H9 (cell line): Measurements from ENCODE around the gene PGBD5. TPM values are rescaled to one million over a fixed set of nuclear protein-coding genes. Genes with fewer than 3 reads are reported as not detected.

Source experiments
- DNase-seq: peaks from one replicate; pipeline ENCODE4 v3.0.0-alpha.2; 2017
- H2AFZ ChIP-seq: one replicate; pipeline ENCODE4 v1.6.1; 2013; ENCODE audit warnings: mild to moderate bottlenecking, low read length, control low read depth, moderate library complexity
- H2AK5ac ChIP-seq: 2 replicates; pipeline ENCODE4 v1.6.1; 2013; ENCODE audit warnings: low read length, control low read depth, mixed read lengths; ENCODE audit not compliant: insufficient read length
- H2BK120ac ChIP-seq: one replicate; pipeline ENCODE4 v1.6.1; 2013; ENCODE audit warnings: low read depth, mild to moderate bottlenecking, low read length, control low read depth, inconsistent platforms; ENCODE audit not compliant: poor library complexity, severe bottlenecking
- H2BK12ac ChIP-seq: 2 replicates; pipeline ENCODE4 v1.6.1; 2013; ENCODE audit warnings: low read length, control low read depth, mixed read lengths, low read depth; ENCODE audit not compliant: insufficient read length
- H2BK15ac ChIP-seq: 2 replicates; pipeline ENCODE4 v1.6.1; 2013; ENCODE audit warnings: low read depth, low read length, control low read depth
- H2BK20ac ChIP-seq: one replicate; pipeline ENCODE4 v1.6.1; 2013; ENCODE audit warnings: low read depth, mild to moderate bottlenecking, low read length, control low read depth, inconsistent platforms; ENCODE audit not compliant: poor library complexity, severe bottlenecking
- H2BK5ac ChIP-seq: 2 replicates; pipeline ENCODE4 v1.6.1; 2013; ENCODE audit warnings: low read length, control low read depth, mixed read lengths; ENCODE audit not compliant: insufficient read length
- H3K14ac ChIP-seq: 2 replicates; pipeline ENCODE4 v1.6.1; 2013; ENCODE audit warnings: low read length, control low read depth; ENCODE audit not compliant: insufficient read depth
- H3K18ac ChIP-seq: 2 replicates; pipeline ENCODE4 v1.6.1; 2013; ENCODE audit warnings: low read depth, mild to moderate bottlenecking, mixed read lengths, low read length, control low read depth; ENCODE audit not compliant: insufficient read length
- H3K23ac ChIP-seq: 2 replicates; pipeline ENCODE4 v1.6.1; 2013; ENCODE audit warnings: low read length, control low read depth, mixed read lengths, low read depth; ENCODE audit not compliant: insufficient read length
- H3K23me2 ChIP-seq: 2 replicates; pipeline ENCODE4 v1.6.1; 2013; ENCODE audit warnings: low read depth, mild to moderate bottlenecking, mixed read lengths, low read length, control low read depth; ENCODE audit not compliant: insufficient read length, poor library complexity, severe bottlenecking
- H3K27ac ChIP-seq: 2 replicates; pipeline ENCODE4 v1.5.1; 2013; ENCODE audit warnings: low read length, control low read depth, mixed read lengths, low read depth; ENCODE audit not compliant: insufficient read length
- H3K27me3 ChIP-seq: 2 replicates; pipeline ENCODE4 v1.6.1; 2013; ENCODE audit warnings: low read length, control low read depth, inconsistent platforms; ENCODE audit not compliant: insufficient read depth
- H3K4ac ChIP-seq: 2 replicates; pipeline ENCODE4 v1.6.1; 2013; ENCODE audit warnings: low read depth, mild to moderate bottlenecking, control low read depth, inconsistent platforms, low read length, moderate library complexity
- H3K4me1 ChIP-seq: 2 replicates; pipeline ENCODE4 v1.6.1; 2013; ENCODE audit warnings: low read length, control low read depth, inconsistent platforms; ENCODE audit not compliant: insufficient read depth
- H3K4me2 ChIP-seq: 2 replicates; pipeline ENCODE4 v1.6.1; 2013; ENCODE audit warnings: low read length, control low read depth, mixed read lengths; ENCODE audit not compliant: insufficient read length, insufficient read depth
- H3K56ac ChIP-seq: 2 replicates; pipeline ENCODE4 v1.6.1; 2013; ENCODE audit warnings: low read depth, mild to moderate bottlenecking, mixed read lengths, low read length, control low read depth; ENCODE audit not compliant: insufficient read length
- H3K79me1 ChIP-seq: 2 replicates; pipeline ENCODE4 v1.6.1; 2013; ENCODE audit warnings: low read depth, mild to moderate bottlenecking, moderate library complexity, low read length, control low read depth, inconsistent platforms; ENCODE audit not compliant: insufficient read depth, poor library complexity, severe bottlenecking
- H3K79me2 ChIP-seq: 2 replicates; pipeline ENCODE4 v1.6.1; 2013; ENCODE audit warnings: low read length, control low read depth, inconsistent platforms; ENCODE audit not compliant: insufficient read depth
- H3K9ac ChIP-seq: 2 replicates; pipeline ENCODE4 v1.6.1; 2013; ENCODE audit warnings: low read length, control low read depth, mixed read lengths; ENCODE audit not compliant: insufficient read length; ENCODE audit errors: extremely low read depth
- H3K9me3 ChIP-seq: one replicate; pipeline ENCODE4 v1.6.1; 2013; ENCODE audit warnings: low read depth, low read length, inconsistent platforms; ENCODE audit not compliant: control insufficient read depth
- H3T11ph ChIP-seq: one replicate; pipeline ENCODE4 v1.6.1; 2013; ENCODE audit warnings: mild to moderate bottlenecking, low read length, control low read depth, inconsistent platforms
- H4K20me1 ChIP-seq: one replicate; pipeline ENCODE4 v1.6.1; 2013; ENCODE audit not compliant: control insufficient read depth, insufficient read length, insufficient read depth
- H4K5ac ChIP-seq: 2 replicates; pipeline ENCODE4 v1.6.1; 2013; ENCODE audit warnings: low read depth, mild to moderate bottlenecking, mixed read lengths, low read length, control low read depth; ENCODE audit not compliant: insufficient read length
- H4K8ac ChIP-seq: replicated peaks from 2 replicates; pipeline ENCODE4 v1.6.1; 2013; ENCODE audit warnings: low read length, control low read depth, mixed read lengths, low read depth; ENCODE audit not compliant: insufficient read length
- H4K91ac ChIP-seq: 2 replicates; pipeline ENCODE4 v1.6.1; 2013; ENCODE audit warnings: low read depth, mild to moderate bottlenecking, moderate library complexity, mixed read lengths, low read length, control low read depth; ENCODE audit not compliant: insufficient read length
- H3K27ac Mint-ChIP-seq, 3 experiments: 2 replicates in 2 of 3; 3 replicates in 1 of 3; pipeline ENCODE4 v1.8.0; 2020 to 2021; ENCODE audit warnings: mixed read lengths in 3 of 3, mild to moderate bottlenecking in 1 of 3, moderate library complexity in 1 of 3
- H3K27me3 Mint-ChIP-seq: 2 replicates; pipeline ENCODE4 v1.8.0; 2021; ENCODE audit warnings: low read depth, mild to moderate bottlenecking, moderate library complexity, mixed read lengths
- H3K36me3 Mint-ChIP-seq, 3 experiments: 2 replicates in 2 of 3; 3 replicates in 1 of 3; pipeline ENCODE4 v1.8.0; 2020 to 2021; ENCODE audit warnings: low read depth in 3 of 3, mixed read lengths in 3 of 3; ENCODE audit not compliant: insufficient read depth in 1 of 3
- H3K4me1 Mint-ChIP-seq, 2 experiments: 2 replicates each; pipeline ENCODE4 v1.8.0; 2020; ENCODE audit warnings: mixed read lengths in 2 of 2
- H3K4me3 Mint-ChIP-seq, 2 experiments: 2 replicates in 1 of 2; 3 replicates in 1 of 2; pipeline ENCODE4 v1.8.0; 2020 to 2021; ENCODE audit warnings: mild to moderate bottlenecking in 2 of 2, mixed read lengths in 2 of 2, moderate library complexity in 1 of 2
- H3K9me3 Mint-ChIP-seq, 2 experiments: 2 replicates in 1 of 2; 3 replicates in 1 of 2; pipeline ENCODE4 v1.8.0; 2020; ENCODE audit warnings: mild to moderate bottlenecking in 2 of 2, mixed read lengths in 2 of 2, moderate library complexity in 1 of 2
- CTCF ChIP-seq: fragments of 200-600 bp; sonication (generic); conservative IDR thresholded peaks from 3 replicates; pipeline ENCODE4 v1.8.0; 2021; ENCODE audit warnings: antibody characterized with exemption, mild to moderate bottlenecking
- WGBS: extraction: QIAGEN DNeasy Blood & Tissue Kit; methylation state at CpG from one replicate; pipeline ENCODE4 v1.1.7; 2013; ENCODE audit warnings: missing lambda C conversion rate, low lambda C conversion rate, mixed read lengths; ENCODE audit not compliant: insufficient read length; ENCODE audit errors: extremely low coverage; 5-methylcytosine and 5-hydroxymethylcytosine counted together
- total RNA-seq: library from RNA; stranded (reverse); gene quantifications from 2 replicates; pipeline ENCODE4 v1.2.1, GENCODE V29; 2021

Gene PGBD5
- total RNA-seq, 1 experiment from 2014 or later: 19.1 TPM

- H3K79me1 ChIP-seq: no peaks in the 10 kb centered on the region
- H3K4me2 ChIP-seq: no peak overlapping the region
- no peak overlapping the region for H3K23ac ChIP-seq
- Mint-ChIP-seq H3K4me1 (peaks cover 0 to 3% of the 10 kb centered on the region in 2 experiments; a peak in 1 of 4 replicates), H3K27ac (no peak overlapping the region; a peak in 1 of 7 replicates), H3K9me3 (no peaks in the 10 kb centered on the region), H3K36me3 (peaks cover 15 to 41% (median 22%) of the 10 kb centered on the region in 3 experiments; a peak in 6 of 7 replicates), H3K4me3 (no peak overlapping the region), H3K27me3 (no peaks in the 10 kb centered on the region)
- H3K9ac ChIP-seq: no peak overlapping the region
- H3K27me3 ChIP-seq: no peaks in the 10 kb centered on the region
- H4K20me1 ChIP-seq: no peaks in the 10 kb centered on the region
- TF ChIP-seq CTCF: no peak
- no peaks in the 10 kb centered on the region for H3K9me3 ChIP-seq
- no peak overlapping the region for H3K4ac ChIP-seq
- H2BK12ac ChIP-seq: no peak overlapping the region
- no peak overlapping the region for H4K5ac ChIP-seq
- H3K79me2 ChIP-seq: no peaks in the 10 kb centered on the region; the same call in 1 of the 2 replicates
- H2BK120ac ChIP-seq: no peak overlapping the region
- no peak overlapping the region for H4K91ac ChIP-seq
- DNase-seq: no peak
- no peak overlapping the region for H3K14ac ChIP-seq
- H4K8ac ChIP-seq: no peak overlapping the region
- no peak overlapping the region for H3K27ac ChIP-seq
- H2AK5ac ChIP-seq: no peak overlapping the region
- H2AFZ ChIP-seq: no peak overlapping the region
- WGBS: no CpG with 5 or more reads among the region's 4 CpGs
- no peaks in the 10 kb centered on the region for H3K23me2 ChIP-seq
- H2BK5ac ChIP-seq: no peak overlapping the region
- H2BK15ac ChIP-seq: no peak overlapping the region
- H3K18ac ChIP-seq: no peak overlapping the region
- H3T11ph ChIP-seq: no peak overlapping the region
- H3K56ac ChIP-seq: no peak overlapping the region
- no peak overlapping the region for H2BK20ac ChIP-seq
- H3K4me1 ChIP-seq: no peaks in the 10 kb centered on the region
Observed at GRCh38 chr1:230354005-230354404, 72.1 kb downstream of the PGBD5 start.
